ENCODE measurements around the gene UBA6. TPM values are rescaled to one million over a fixed set of nuclear protein-coding genes. Genes with fewer than 3 reads are reported as not detected.

Gene UBA6
- total RNA-seq, 1 donor from 2014 or later, result 84.8 TPM

DNA sequence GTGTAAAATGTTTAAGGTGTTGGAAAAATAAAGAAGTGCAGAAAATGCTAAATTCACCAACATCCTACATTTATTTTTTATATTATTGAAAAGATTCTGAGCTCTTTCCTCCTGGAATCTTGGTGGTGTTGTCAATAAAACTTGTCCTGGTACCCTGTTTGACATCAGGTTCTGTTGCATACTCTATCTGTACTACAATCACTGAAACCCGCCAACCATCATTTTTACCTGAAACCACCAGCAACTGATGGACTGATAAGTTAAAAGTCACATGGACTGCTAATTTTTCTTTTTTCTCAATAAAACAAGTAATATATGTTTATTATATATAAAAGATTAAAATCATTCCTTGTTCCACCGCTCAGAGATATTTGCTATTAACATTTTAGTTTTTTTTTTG, 119.0 kb downstream of the UBA6 start:
- H3K27ac Mint-ChIP-seq, result peak overlapping the region; percentile 80
- H3K36me3 Mint-ChIP-seq (ENCODE audit: low read depth), result peaks cover 76% of the 10 kb centered on the region
- no peak for DNase-seq (ENCODE audit: low spot score)
- H3K4me1 Mint-ChIP-seq (ENCODE audit: low read depth), result peaks cover 32% of the 10 kb centered on the region
- peaks cover 8% of the 10 kb centered on the region for H3K9me3 Mint-ChIP-seq
- intact Hi-C loops (cut with micrococcal nuclease), result loop anchor here (1.0 to 5.0 kb wide), 6 partner anchors 9 to 103 kb away; partner anchors contain the start of genes CENPC and STAP1
- no peaks in the 10 kb centered on the region for H3K27me3 Mint-ChIP-seq (ENCODE audit: low read depth)
- H3K4me3 Mint-ChIP-seq (ENCODE audit: low read depth), result no peak overlapping the region

DNA sequence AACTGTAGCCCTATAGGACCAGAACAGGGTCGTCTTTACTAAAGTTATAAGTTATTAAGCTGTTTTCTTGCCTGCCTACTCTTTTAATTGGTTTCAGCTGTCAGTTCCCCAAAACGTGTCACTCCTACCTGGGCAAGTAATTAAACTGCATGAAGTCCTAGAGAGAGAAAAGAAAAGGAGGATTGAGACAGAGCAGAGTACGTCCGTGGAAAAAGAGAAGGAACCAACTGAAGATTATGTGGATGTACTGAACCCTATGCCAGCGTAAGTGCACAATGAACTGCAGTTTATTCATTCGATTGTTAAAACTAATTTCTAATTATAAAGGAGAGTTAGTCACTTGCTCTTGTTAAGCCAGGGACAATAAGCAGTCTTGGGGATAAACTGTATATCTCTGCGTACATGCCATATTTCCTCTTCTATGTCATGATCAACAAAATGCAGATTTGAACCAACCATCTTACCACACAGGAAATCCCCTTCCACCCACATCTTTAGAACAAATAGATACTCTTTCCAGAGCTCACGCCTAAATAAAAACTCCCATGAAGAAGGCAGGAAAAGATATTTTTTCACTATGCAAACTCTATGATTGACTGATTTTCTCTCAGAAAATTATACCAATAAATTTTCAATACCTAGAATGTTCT, 119.6 kb downstream of the UBA6 start:
- Mint-ChIP-seq H3K9me3 (peaks cover 8% of the 10 kb centered on the region), H3K36me3 (ENCODE audit: low read depth) (peaks cover 74% of the 10 kb centered on the region), H3K4me3 (ENCODE audit: low read depth) (peak overlapping the region; percentile 62), H3K27me3 (ENCODE audit: low read depth) (no peaks in the 10 kb centered on the region), H3K4me1 (ENCODE audit: low read depth) (peaks cover 31% of the 10 kb centered on the region), H3K27ac (peak overlapping the region; percentile 87)
- no peak for DNase-seq (ENCODE audit: low spot score)
- intact Hi-C loops (cut with micrococcal nuclease), result loop anchor here (1.0 to 5.0 kb wide), 6 partner anchors 8 to 104 kb away; partner anchors contain the start of genes CENPC and STAP1

DNA sequence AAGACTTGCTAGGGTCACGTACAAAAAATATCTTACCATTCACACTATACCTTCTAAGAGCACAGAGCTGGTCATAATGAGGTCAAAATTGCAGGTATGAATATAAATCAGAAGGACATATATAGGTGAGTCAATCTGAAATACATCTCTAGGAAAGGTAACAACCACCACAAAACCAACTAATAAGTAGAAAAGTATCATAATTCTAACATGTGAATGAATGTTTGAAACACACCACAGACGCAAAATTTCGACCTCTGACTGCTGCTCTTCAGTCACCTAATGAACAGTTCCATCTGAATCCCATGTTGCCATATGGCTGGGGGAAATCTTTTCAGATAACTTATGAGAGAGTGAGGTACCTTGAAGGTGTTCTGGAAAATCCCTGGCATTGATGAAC, 120.4 kb downstream of the UBA6 start:
- DNase-seq (ENCODE audit: low spot score), result no peak
- H3K4me1 Mint-ChIP-seq (ENCODE audit: low read depth), result peaks cover 37% of the 10 kb centered on the region
- H3K9me3 Mint-ChIP-seq, result peaks cover 8% of the 10 kb centered on the region
- peaks cover 73% of the 10 kb centered on the region for H3K36me3 Mint-ChIP-seq (ENCODE audit: low read depth)
- peak overlapping the region; percentile 3 for H3K4me3 Mint-ChIP-seq (ENCODE audit: low read depth)
- no peaks in the 10 kb centered on the region for H3K27me3 Mint-ChIP-seq (ENCODE audit: low read depth)
- intact Hi-C loops (cut with micrococcal nuclease), result loop anchor here (2.0 to 5.0 kb wide), 3 partner anchors 22 to 52 kb away; partner anchors contain the start of genes CENPC and STAP1
- peak overlapping the region; percentile 87 for H3K27ac Mint-ChIP-seq

DNA sequence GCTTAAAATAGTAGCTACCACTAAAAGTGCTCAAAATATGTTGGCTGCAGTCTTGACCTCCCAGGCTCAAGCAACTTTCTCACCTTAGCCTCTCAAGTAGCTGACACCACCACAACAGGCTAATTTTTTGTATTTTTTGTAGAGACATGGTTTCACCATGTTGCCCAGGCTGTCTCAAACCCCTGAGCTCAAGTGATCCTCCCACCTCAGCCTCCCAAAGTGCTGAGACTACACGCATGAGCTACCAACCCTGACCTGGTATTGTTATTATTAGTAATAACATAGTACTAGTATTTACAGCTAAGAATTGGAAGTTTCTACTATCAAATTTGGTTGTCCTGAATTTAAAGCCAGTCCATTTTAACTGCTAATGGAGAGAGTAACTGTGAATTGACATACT, 124.4 kb downstream of the UBA6 start:
- H3K27ac Mint-ChIP-seq, result no peak overlapping the region
- peaks cover 52% of the 10 kb centered on the region for H3K4me1 Mint-ChIP-seq (ENCODE audit: low read depth)
- peaks cover 8% of the 10 kb centered on the region for H3K9me3 Mint-ChIP-seq
- peaks cover 78% of the 10 kb centered on the region for H3K36me3 Mint-ChIP-seq (ENCODE audit: low read depth)
- no peak for DNase-seq (ENCODE audit: low spot score)
- H3K27me3 Mint-ChIP-seq (ENCODE audit: low read depth), result no peaks in the 10 kb centered on the region
- H3K4me3 Mint-ChIP-seq (ENCODE audit: low read depth), result peak overlapping the region; percentile 30
- intact Hi-C loops (cut with micrococcal nuclease), result no loop called here

DNA sequence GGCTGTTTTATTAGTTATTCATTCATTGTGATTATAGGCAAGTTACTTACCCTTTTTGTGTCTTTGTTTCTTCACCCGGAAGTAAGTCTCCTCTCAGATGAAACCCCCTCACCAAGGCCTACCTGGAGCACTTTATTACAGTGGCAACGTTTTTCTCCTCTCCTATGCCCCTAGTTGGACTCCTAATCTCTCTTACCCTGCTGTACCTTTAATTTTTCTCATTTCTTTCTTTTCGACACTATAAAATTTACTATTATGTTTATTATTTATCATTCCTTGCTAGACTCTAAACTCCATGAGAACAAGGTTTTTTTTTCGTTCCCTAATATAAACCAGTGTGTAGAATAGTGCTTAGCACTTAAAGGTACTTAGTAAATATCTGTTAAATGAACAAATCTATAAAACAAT, 124.9 kb downstream of the UBA6 start:
- Mint-ChIP-seq H3K27me3 (ENCODE audit: low read depth) (no peaks in the 10 kb centered on the region), H3K4me3 (ENCODE audit: low read depth) (peak overlapping the region; percentile 66), H3K4me1 (ENCODE audit: low read depth) (peaks cover 47% of the 10 kb centered on the region), H3K36me3 (ENCODE audit: low read depth) (peaks cover 78% of the 10 kb centered on the region), H3K27ac (peak overlapping the region; percentile 81), H3K9me3 (peaks cover 8% of the 10 kb centered on the region)
- DNase-seq (ENCODE audit: low spot score), result no peak
- intact Hi-C loops (cut with micrococcal nuclease), result no loop called here

DNA sequence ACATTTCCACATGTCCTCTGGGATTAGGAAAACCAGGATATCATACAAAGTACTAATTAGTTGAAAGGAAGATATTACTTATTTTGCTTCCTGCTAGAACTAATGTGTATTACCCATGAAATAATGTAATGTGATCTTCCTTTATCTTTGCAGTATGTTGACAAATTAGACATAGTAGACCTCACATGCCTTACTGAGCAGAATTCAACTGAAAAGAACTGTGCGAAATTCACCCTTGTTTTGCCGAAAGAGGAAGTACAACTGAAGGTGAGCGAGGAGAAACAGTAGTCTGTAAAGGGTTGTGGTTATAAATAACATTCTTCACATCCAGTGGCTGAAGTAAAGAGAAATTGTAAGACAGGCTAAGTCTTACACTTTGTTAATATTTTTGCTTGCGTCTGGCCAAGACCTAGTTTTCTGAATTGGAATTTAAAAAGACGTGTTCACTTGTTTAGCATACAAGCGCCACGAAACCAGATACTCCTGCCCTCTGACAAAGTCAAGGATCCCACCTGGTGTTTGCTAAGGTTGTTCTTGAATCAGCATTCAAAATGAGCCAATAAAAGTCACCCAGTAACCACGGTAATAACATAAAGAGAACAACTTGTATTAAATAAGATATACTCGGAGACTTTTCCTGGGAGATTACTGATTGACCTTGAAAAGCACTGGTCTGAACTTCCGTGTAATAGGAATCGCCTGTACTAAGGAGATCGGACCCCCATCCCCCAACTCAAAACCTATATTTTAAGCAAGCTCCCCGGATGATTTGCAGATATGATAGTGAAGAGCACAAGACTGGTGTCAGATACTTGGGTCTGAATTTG, 125.5 kb downstream of the UBA6 start:
- peaks cover 42% of the 10 kb centered on the region for H3K4me1 Mint-ChIP-seq (ENCODE audit: low read depth)
- peak overlapping the region; percentile 66 for H3K4me3 Mint-ChIP-seq (ENCODE audit: low read depth)
- peaks cover 74% of the 10 kb centered on the region for H3K36me3 Mint-ChIP-seq (ENCODE audit: low read depth)
- no peak for DNase-seq (ENCODE audit: low spot score)
- intact Hi-C loops (cut with micrococcal nuclease), result no loop called here
- peaks cover 8% of the 10 kb centered on the region for H3K9me3 Mint-ChIP-seq
- H3K27ac Mint-ChIP-seq, result peak overlapping the region; percentile 81
- no peaks in the 10 kb centered on the region for H3K27me3 Mint-ChIP-seq (ENCODE audit: low read depth)

DNA sequence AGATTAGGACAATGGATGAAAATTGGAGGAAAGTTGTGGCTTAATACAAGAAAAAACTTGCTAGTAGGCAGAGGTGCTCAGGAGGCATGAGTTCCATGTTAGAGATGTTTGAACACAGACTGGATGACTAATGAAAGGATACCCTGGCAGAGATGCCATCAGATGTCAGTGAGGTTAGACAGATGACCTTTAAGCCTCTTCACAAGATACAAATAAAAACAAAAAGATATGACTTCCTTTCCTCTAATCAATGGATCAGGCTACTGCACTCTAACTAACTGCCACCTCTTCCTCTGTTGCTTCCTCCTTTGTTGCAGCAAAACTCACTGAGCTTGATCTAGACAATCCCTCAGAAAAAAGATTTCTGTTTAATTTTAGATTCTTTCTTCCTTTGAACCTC, 127.8 kb downstream of the UBA6 start:
- intact Hi-C loops (cut with micrococcal nuclease), result loop anchor here (1.0 to 2.0 kb wide), 2 partner anchors 8 to 14 kb away; partner anchors contain the start of gene STAP1
- Mint-ChIP-seq H3K27me3 (ENCODE audit: low read depth) (no peaks in the 10 kb centered on the region), H3K9me3 (no peaks in the 10 kb centered on the region), H3K4me3 (ENCODE audit: low read depth) (no peak overlapping the region), H3K36me3 (ENCODE audit: low read depth) (peaks cover 58% of the 10 kb centered on the region), H3K4me1 (ENCODE audit: low read depth) (peaks cover 44% of the 10 kb centered on the region), H3K27ac (peak overlapping the region; percentile 49)
- no peak for DNase-seq (ENCODE audit: low spot score)

DNA sequence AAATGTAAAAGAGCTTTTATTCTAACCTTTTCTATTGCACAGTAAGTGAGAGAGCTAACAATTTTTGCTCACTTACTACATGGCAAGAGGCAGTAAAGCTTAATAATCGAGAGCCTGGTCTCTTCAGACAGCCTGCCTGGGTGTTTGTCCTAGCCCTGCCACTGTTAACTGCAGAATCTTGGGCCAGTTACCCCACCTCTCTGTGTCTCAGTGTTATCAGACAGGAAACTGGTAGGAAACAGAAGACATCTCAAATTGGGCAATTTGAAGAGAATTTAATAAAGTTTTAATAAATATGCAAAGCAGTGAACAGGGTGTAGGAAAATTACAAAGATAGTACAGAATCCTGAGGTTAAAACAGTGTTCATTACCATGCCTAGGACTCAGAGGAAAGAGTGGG, 129.0 kb downstream of the UBA6 start:
- Mint-ChIP-seq H3K27ac (no peak overlapping the region), H3K27me3 (ENCODE audit: low read depth) (no peaks in the 10 kb centered on the region), H3K36me3 (ENCODE audit: low read depth) (peaks cover 51% of the 10 kb centered on the region), H3K4me3 (ENCODE audit: low read depth) (no peak overlapping the region), H3K9me3 (no peaks in the 10 kb centered on the region), H3K4me1 (ENCODE audit: low read depth) (peaks cover 47% of the 10 kb centered on the region)
- no peak for DNase-seq (ENCODE audit: low spot score)
- intact Hi-C loops (cut with micrococcal nuclease), result loop anchor here (2.0 kb wide), 1 partner anchor 13 kb away; the partner anchor contains the start of gene STAP1

DNA sequence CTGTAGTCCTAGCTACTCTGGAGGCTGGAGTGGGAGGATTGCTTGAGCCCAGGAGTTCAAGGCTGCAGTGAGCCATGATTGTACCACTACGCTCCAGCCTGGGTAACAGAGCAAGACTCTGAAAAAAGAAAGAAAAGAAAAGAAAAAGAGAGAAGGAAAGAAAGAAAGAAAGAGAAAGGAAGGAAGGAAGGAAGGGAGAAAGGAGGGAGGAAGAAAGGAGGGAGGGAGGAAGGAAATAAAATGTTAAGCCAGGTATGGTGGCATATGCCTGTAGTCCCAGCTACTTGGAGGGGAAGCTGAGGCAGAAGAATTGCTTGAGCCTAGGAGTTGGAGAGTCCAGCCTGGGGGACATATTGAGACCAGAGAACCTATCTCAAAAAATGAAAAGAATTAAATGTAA, 130.4 kb downstream of the UBA6 start:
- H3K27ac Mint-ChIP-seq, result no peak overlapping the region
- peaks cover 47% of the 10 kb centered on the region for H3K36me3 Mint-ChIP-seq (ENCODE audit: low read depth)
- H3K4me3 Mint-ChIP-seq (ENCODE audit: low read depth), result no peak overlapping the region
- intact Hi-C loops (cut with micrococcal nuclease), result no loop called here
- DNase-seq (ENCODE audit: low spot score), result no peak
- peaks cover 47% of the 10 kb centered on the region for H3K4me1 Mint-ChIP-seq (ENCODE audit: low read depth)
- no peaks in the 10 kb centered on the region for H3K27me3 Mint-ChIP-seq (ENCODE audit: low read depth)
- H3K9me3 Mint-ChIP-seq, result no peaks in the 10 kb centered on the region

DNA sequence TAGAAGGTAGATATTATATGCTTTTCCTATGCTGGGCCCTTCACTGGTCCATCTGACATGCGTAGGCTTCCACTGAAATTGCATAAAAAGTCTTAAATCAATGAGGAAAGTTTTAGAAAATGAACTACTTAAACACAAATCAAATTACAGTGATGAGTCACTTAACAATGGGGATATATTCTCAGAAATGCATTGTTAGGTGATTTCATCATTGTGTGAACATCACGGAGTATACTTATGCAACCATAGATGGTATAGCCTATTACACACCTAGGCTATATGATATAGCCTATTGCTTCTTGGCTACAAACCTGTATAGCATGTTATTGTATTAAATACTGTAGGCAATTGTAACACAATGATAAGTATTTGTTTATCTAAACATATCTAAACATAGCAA, 132.1 kb downstream of the UBA6 start:
- DNase-seq (ENCODE audit: low spot score), result no peak
- Mint-ChIP-seq H3K27ac (no peak overlapping the region), H3K4me3 (ENCODE audit: low read depth) (no peak overlapping the region), H3K9me3 (no peaks in the 10 kb centered on the region), H3K4me1 (ENCODE audit: low read depth) (peaks cover 44% of the 10 kb centered on the region), H3K27me3 (ENCODE audit: low read depth) (no peaks in the 10 kb centered on the region), H3K36me3 (ENCODE audit: low read depth) (peaks cover 45% of the 10 kb centered on the region)
- intact Hi-C loops (cut with micrococcal nuclease), result no loop called here

DNA sequence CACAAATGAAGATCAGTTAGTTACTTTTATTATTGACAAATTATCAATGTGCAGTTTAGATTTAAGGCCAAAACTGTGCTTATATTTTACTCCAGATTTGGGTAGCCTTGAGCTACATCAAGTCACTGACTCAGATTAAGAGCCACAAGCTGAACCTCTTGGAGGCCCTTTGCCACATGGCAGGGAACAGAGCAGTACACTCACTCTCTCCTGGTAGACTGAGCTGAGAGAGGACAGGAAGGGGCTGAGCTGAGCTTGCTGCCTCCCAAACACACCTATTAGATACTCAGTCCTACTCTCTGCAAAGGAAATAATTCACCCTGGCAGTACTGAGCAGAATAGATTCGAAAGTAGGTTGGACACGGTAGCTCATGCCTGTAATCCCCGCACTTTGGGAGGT, 134.6 kb downstream of the UBA6 start:
- intact Hi-C loops (cut with micrococcal nuclease), result no loop called here
- DNase-seq (ENCODE audit: low spot score), result no peak
- Mint-ChIP-seq H3K4me1 (ENCODE audit: low read depth) (peaks cover 37% of the 10 kb centered on the region), H3K27me3 (ENCODE audit: low read depth) (no peaks in the 10 kb centered on the region), H3K27ac (peak overlapping the region; percentile 63), H3K4me3 (ENCODE audit: low read depth) (no peak overlapping the region), H3K36me3 (ENCODE audit: low read depth) (peaks cover 40% of the 10 kb centered on the region), H3K9me3 (no peaks in the 10 kb centered on the region)

DNA sequence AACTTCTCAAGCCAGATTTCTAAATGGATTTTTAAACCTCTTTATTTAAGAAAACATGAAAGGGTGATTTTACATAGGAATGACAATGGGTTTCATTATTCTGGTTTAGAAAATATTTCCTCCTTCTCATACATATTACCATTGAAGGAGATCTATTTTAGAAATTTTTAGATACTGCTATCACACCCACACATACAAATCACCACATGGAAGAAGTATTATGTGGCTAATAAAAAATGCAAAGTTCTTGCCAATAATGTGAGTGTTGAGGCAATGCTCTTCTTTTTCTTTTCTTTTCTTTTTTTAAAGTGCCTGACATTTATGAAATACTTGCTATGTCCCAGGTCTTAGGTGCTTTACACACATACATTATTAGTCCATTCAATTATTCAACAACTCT, 135.7 kb downstream of the UBA6 start:
- Mint-ChIP-seq H3K27ac (no peak overlapping the region), H3K36me3 (ENCODE audit: low read depth) (peaks cover 44% of the 10 kb centered on the region), H3K4me1 (ENCODE audit: low read depth) (peaks cover 45% of the 10 kb centered on the region), H3K9me3 (no peaks in the 10 kb centered on the region), H3K27me3 (ENCODE audit: low read depth) (no peaks in the 10 kb centered on the region), H3K4me3 (ENCODE audit: low read depth) (no peak overlapping the region)
- no peak for DNase-seq (ENCODE audit: low spot score)
- intact Hi-C loops (cut with micrococcal nuclease), result no loop called here

Measured in activated T-helper 2 cell treated with anti-CD3 and anti-CD28 coated beads, Interferon-gamma antibody, Interleukin-2, Interleukin-4, amounts not matched to agents 10 μg/mL and 5 μg/mL and 100 μg/mL, durations not matched to agents 14 hours and 24 hours and 36 hours (primary cell).